H1 (cell line): ENCODE data around the gene PID1. TPM values are rescaled to one million over a fixed set of nuclear protein-coding genes. Genes with fewer than 3 reads are reported as not detected.

Experiments
- CTCF ChIA-PET: fragments of 300-600 bp; sonication (Branson Sonifier 250); formaldehyde crosslinking; loops from one replicate; lab custom pipeline; 2021; ENCODE audit not compliant: partially characterized antibody; lab: Charles Lee
- POLR2A ChIA-PET: fragments of 300-600 bp; sonication (Branson Sonifier 250); formaldehyde crosslinking; loops from one replicate; lab custom pipeline; 2021; ENCODE audit warnings: inconsistent platforms; ENCODE audit not compliant: partially characterized antibody; lab: Charles Lee
- DNase-seq, 2 experiments: peaks; one replicate each; pipeline versions ENCODE4 v3.0.0 to v3.0.0-alpha.2; 2010 to 2022; ENCODE audit warnings: low spot score in 2 of 2, low read depth in 1 of 2, mixed read lengths in 1 of 2
- FAIRE-seq: peaks from 2 replicates; lab custom pipeline; 2011; peaks lifted over from hg19 to GRCh38; lab: Jason Lieb, UNC
- H2AFZ ChIP-seq: 2 replicates; pipeline ENCODE4 v1.8.1; 2012; ENCODE audit warnings: low read length, inconsistent platforms
- H2AK5ac ChIP-seq: 2 replicates; pipeline ENCODE4 v1.6.1; 2013; ENCODE audit warnings: low read depth, low read length
- H2BK120ac ChIP-seq: replicated peaks from 2 replicates; pipeline ENCODE3; 2013; ENCODE audit warnings: low read depth, low read length, inconsistent platforms
- H2BK12ac ChIP-seq: 2 replicates; pipeline ENCODE4 v1.6.1; 2013; ENCODE audit warnings: low read depth, low read length
- H2BK15ac ChIP-seq: 2 replicates; pipeline ENCODE4 v1.6.1; 2013; ENCODE audit warnings: low read length
- H2BK20ac ChIP-seq: 2 replicates; pipeline ENCODE4 v1.6.1; 2013; ENCODE audit warnings: low read length
- H2BK5ac ChIP-seq: 2 replicates; pipeline ENCODE4 v1.6.1; 2013; ENCODE audit warnings: low read depth, low read length
- H3K14ac ChIP-seq: 2 replicates; pipeline ENCODE4 v1.6.1; 2013; ENCODE audit warnings: inconsistent platforms; ENCODE audit not compliant: insufficient read length
- H3K18ac ChIP-seq: 2 replicates; pipeline ENCODE4 v1.6.1; 2013; ENCODE audit warnings: low read length; ENCODE audit errors: extremely low read depth
- H3K23ac ChIP-seq: 2 replicates; pipeline ENCODE4 v1.6.1; 2013; ENCODE audit warnings: inconsistent platforms; ENCODE audit not compliant: insufficient read length
- H3K23me2 ChIP-seq: 2 replicates; pipeline ENCODE4 v1.6.1; 2013; ENCODE audit warnings: low read depth, low read length
- H3K27ac ChIP-seq: 2 replicates; pipeline ENCODE4 v1.6.1; 2011; ENCODE audit warnings: low read depth, low read length, inconsistent platforms
- H3K27me3 ChIP-seq, 4 experiments: replicated peaks in 1 of 4; 1 replicate in 1 of 4; 2 replicates in 3 of 4; pipeline versions ENCODE4 v1.6.1 to v1.8.1; 2011 to 2013; ENCODE audit warnings: low read length in 3 of 4, mild to moderate bottlenecking in 3 of 4, inconsistent platforms in 2 of 4, mixed read lengths in 2 of 4, moderate library complexity in 1 of 4; ENCODE audit not compliant: control insufficient read depth in 3 of 4, insufficient read depth in 3 of 4; ENCODE audit errors: extremely low read depth in 1 of 4
- H3K36me3 ChIP-seq, 4 experiments: 2 replicates each; pipeline versions ENCODE4 v1.6.1 to v1.8.1; 2011 to 2013; ENCODE audit warnings: mild to moderate bottlenecking in 4 of 4, low read length in 3 of 4, moderate library complexity in 2 of 4, control low read depth in 1 of 4, inconsistent platforms in 1 of 4; ENCODE audit not compliant: insufficient read depth in 4 of 4, control insufficient read depth in 2 of 4
- H3K4ac ChIP-seq: replicated peaks from 2 replicates; pipeline ENCODE3; 2013; ENCODE audit warnings: low read length, low read depth, mixed read lengths, inconsistent platforms; ENCODE audit not compliant: insufficient read length
- H3K4me1 ChIP-seq, 4 experiments: replicated peaks in 1 of 4; 1 replicate in 1 of 4; 2 replicates in 3 of 4; pipeline versions ENCODE4 v1.6.1 to v1.8.1; 2011 to 2013; ENCODE audit warnings: low read length in 3 of 4, inconsistent platforms in 2 of 4, mixed read lengths in 1 of 4; ENCODE audit not compliant: insufficient read depth in 4 of 4, control insufficient read depth in 3 of 4
- H3K4me2 ChIP-seq, 2 experiments: 2 replicates each; pipeline versions ENCODE4 v1.6.1 to v1.8.1; 2011 to 2013; ENCODE audit warnings: low read depth in 2 of 2, low read length in 2 of 2, control low read depth in 1 of 2, inconsistent platforms in 1 of 2, mild to moderate bottlenecking in 1 of 2; ENCODE audit not compliant: insufficient read depth in 1 of 2
- H3K4me3 ChIP-seq, 4 experiments: fragments of 200-600, 300-600 bp in 1 of 4; sonication (generic), shearing (Covaris generic), sonication (Bioruptor Twin) in 1 of 4; 2 replicates each; pipeline versions ENCODE4 v1.5.1 to v1.8.1; 2011 to 2016; ENCODE audit warnings: low read length in 4 of 4, low read depth in 3 of 4, control low read depth in 2 of 4, inconsistent platforms in 2 of 4, mild to moderate bottlenecking in 2 of 4, mixed read lengths in 1 of 4, moderate library complexity in 1 of 4; ENCODE audit not compliant: insufficient read depth in 2 of 4; ENCODE audit errors: extremely low read depth in 1 of 4
- H3K56ac ChIP-seq: replicated peaks from 2 replicates; pipeline ENCODE3; 2013; ENCODE audit warnings: low read depth, mild to moderate bottlenecking, mixed read lengths, low read length, inconsistent platforms; ENCODE audit not compliant: insufficient read length
- H3K79me1 ChIP-seq: 2 replicates; pipeline ENCODE4 v1.6.1; 2013; ENCODE audit warnings: low read depth, low read length, control low read depth
- H3K79me2 ChIP-seq, 2 experiments: 2 replicates each; pipeline versions ENCODE4 v1.6.1 to v1.8.1; 2012 to 2013; ENCODE audit warnings: low read length in 2 of 2, mild to moderate bottlenecking in 2 of 2, inconsistent platforms in 1 of 2; ENCODE audit not compliant: insufficient read depth in 2 of 2, control insufficient read depth in 1 of 2
- H3K9ac ChIP-seq, 4 experiments: replicated peaks in 1 of 4; 1 replicate in 1 of 4; 2 replicates in 3 of 4; pipeline versions ENCODE4 v1.6.1 to v1.8.1; 2011 to 2013; ENCODE audit warnings: low read depth in 3 of 4, low read length in 3 of 4, control low read depth in 2 of 4, mild to moderate bottlenecking in 2 of 4, moderate library complexity in 2 of 4, inconsistent platforms in 1 of 4; ENCODE audit errors: extremely low read depth in 1 of 4
- H3K9me3 ChIP-seq, 2 experiments: 2 replicates each; pipeline versions ENCODE4 v1.6.1 to v1.8.1; 2012 to 2013; ENCODE audit warnings: mild to moderate bottlenecking in 2 of 2, moderate library complexity in 2 of 2, control low read depth in 1 of 2, inconsistent platforms in 1 of 2, low read depth in 1 of 2, low read length in 1 of 2, mixed read lengths in 1 of 2; ENCODE audit not compliant: insufficient read depth in 2 of 2
- H4K20me1 ChIP-seq, 2 experiments: replicated peaks in 1 of 2; 2 replicates each; pipeline versions ENCODE3 to v1.8.1; 2011 to 2013; ENCODE audit warnings: inconsistent platforms in 2 of 2, low read length in 2 of 2, mild to moderate bottlenecking in 1 of 2; ENCODE audit not compliant: insufficient read depth in 2 of 2, control insufficient read depth in 1 of 2
- H4K5ac ChIP-seq: 2 replicates; pipeline ENCODE4 v1.6.1; 2013; ENCODE audit warnings: low read length, low read depth, mixed read lengths, inconsistent platforms; ENCODE audit not compliant: insufficient read length
- H4K8ac ChIP-seq: 2 replicates; pipeline ENCODE4 v1.8.0; 2013; ENCODE audit warnings: mild to moderate bottlenecking, moderate library complexity, low read length, inconsistent platforms; ENCODE audit not compliant: insufficient read depth; ENCODE audit errors: extremely low read depth
- H4K91ac ChIP-seq: replicated peaks from 2 replicates; pipeline ENCODE3; 2013; ENCODE audit warnings: low read length, mixed read lengths, inconsistent platforms; ENCODE audit not compliant: insufficient read length
- CBX8 ChIP-seq: fragments of 300-800, 300-1000 bp; sonication (generic); IDR thresholded peaks from 2 replicates; pipeline ENCODE4 v1.7.1; 2016; ENCODE audit warnings: low read depth, low read length, borderline replicate concordance
- MAFK ChIP-seq: IDR thresholded peaks from 2 replicates; pipeline ENCODE4 v1.6.1; 2012; ENCODE audit warnings: low read depth, mild to moderate bottlenecking, improper control_type of control experiment, low read length
- RFX5 ChIP-seq: IDR thresholded peaks from 2 replicates; pipeline ENCODE4 v1.6.1; 2011; ENCODE audit warnings: low read depth, low read length, improper control_type of control experiment, borderline replicate concordance
- TEAD4 ChIP-seq: IDR thresholded peaks from 2 replicates; pipeline ENCODE4 v1.6.1; 2012; ENCODE audit warnings: low read depth, low read length, inconsistent platforms, mixed read lengths
- polyA plus RNA-seq, 7 experiments: library from polyadenylated mRNA; depleted of rRNA in 3 of 7; stranded (reverse) in 5 of 7; unstranded in 2 of 7; fragments of >200 nt in 5 of 7; fragments of 200-250 nt in 2 of 7; gene quantifications; 1 replicate in 5 of 7; 2 replicates in 1 of 7; 4 replicates in 1 of 7; pipeline versions ENCODE4 v1.2.1 to v1.2.3, GENCODE V29; 2011 to 2013; ENCODE audit warnings: missing spikeins in 2 of 7, mixed read lengths in 2 of 7
- total RNA-seq: library from RNA; stranded (reverse); fragmentation: NEBNext Ultra II Directional; extraction: Animal tissue kit (Norgen Biotek cat#: 25700); gene quantifications from 2 replicates; pipeline ENCODE4 v1.2.1, GENCODE V29; 2021
- TF ChIP-seq, protein P1 (sequence below): IDR thresholded peaks from 2 replicates; pipeline ENCODE4 v1.6.1; 2011; ENCODE audit warnings: low read depth, mild to moderate bottlenecking, low read length; ENCODE audit not compliant: insufficient read depth
- TF ChIP-seq, protein P2 (sequence below), 3 experiments: IDR thresholded peaks; 1 replicate in 2 of 3; 2 replicates in 1 of 3; pipeline versions ENCODE4 v1.5.1 to v1.6.1; 2011; ENCODE audit warnings: low read length in 3 of 3, mild to moderate bottlenecking in 3 of 3, inconsistent platforms in 2 of 3, low read depth in 1 of 3, moderate library complexity in 1 of 3; ENCODE audit not compliant: insufficient read depth in 1 of 3; ENCODE audit errors: control extremely low read depth in 1 of 3

PID1 gene
- total and polyA plus RNA-seq, 2 of the 8 experiments (the other 6 are each of a cell fraction or from before 2014, with no cell fraction given), result 1.5 to 3.3 TPM

DNA sequence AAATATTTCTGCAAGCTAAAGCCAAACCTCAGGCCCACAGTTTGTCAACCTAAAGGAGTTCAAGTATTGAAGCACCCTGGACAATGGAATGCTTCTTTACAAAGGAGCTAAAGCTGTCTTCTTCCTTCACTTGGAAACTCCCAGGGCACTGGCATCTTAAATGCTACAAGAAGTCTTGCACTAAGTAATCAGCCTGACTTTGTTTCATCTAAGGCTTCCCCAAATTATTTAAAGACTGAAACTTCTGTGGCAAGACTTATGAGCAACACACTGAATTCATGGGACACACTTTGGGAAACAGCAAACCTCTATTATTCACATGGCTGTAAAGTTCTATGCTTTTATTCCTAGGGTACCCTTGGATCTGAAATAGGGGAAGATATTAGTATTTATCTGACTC lies 14.7 kb downstream of the PID1 start:
- Histone ChIP-seq H2AFZ (no peak overlapping the region), H3K79me1 (no peaks in the 10 kb centered on the region), H3K14ac (no peak overlapping the region), H2BK12ac (no peak overlapping the region), H2BK120ac (no peak overlapping the region), H2BK20ac (no peak overlapping the region), H4K91ac (no peak overlapping the region), H2AK5ac (no peak overlapping the region), H3K4me2 (no peak overlapping the region), H3K27ac (no peak overlapping the region), H4K8ac (no peak overlapping the region), H2BK15ac (no peak overlapping the region), H3K9me3 (no peaks in the 10 kb centered on the region), H3K4ac (no peak overlapping the region)
- POLR2A ChIA-PET, result interaction anchor here (1.6 kb wide), 1 partner anchor 11 kb away, joined by 3 read pairs; no protein-coding TSS in a partner anchor
- TF ChIP-seq CBX8 (no peak), RFX5 (no peak), TEAD4 (no peak), MAFK (no peak)
- TF ChIP-seq, protein P1, sequence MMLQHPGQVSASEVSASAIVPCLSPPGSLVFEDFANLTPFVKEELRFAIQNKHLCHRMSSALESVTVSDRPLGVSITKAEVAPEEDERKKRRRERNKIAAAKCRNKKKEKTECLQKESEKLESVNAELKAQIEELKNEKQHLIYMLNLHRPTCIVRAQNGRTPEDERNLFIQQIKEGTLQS, result no peak
- TF ChIP-seq, protein P2, sequence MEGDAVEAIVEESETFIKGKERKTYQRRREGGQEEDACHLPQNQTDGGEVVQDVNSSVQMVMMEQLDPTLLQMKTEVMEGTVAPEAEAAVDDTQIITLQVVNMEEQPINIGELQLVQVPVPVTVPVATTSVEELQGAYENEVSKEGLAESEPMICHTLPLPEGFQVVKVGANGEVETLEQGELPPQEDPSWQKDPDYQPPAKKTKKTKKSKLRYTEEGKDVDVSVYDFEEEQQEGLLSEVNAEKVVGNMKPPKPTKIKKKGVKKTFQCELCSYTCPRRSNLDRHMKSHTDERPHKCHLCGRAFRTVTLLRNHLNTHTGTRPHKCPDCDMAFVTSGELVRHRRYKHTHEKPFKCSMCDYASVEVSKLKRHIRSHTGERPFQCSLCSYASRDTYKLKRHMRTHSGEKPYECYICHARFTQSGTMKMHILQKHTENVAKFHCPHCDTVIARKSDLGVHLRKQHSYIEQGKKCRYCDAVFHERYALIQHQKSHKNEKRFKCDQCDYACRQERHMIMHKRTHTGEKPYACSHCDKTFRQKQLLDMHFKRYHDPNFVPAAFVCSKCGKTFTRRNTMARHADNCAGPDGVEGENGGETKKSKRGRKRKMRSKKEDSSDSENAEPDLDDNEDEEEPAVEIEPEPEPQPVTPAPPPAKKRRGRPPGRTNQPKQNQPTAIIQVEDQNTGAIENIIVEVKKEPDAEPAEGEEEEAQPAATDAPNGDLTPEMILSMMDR (IDR thresholded peaks at IDR 0.05; ENCODE audit: control extremely low read depth in 1 of 3, insufficient read depth in 1 of 3, low read depth in 1 of 3, low read length in 3 of 3), result no peak
- TF ChIP-seq, all 59 proteins: peak for 0
- no peak for FAIRE-seq
- H3K23ac ChIP-seq, result no peak overlapping the region
- H3K56ac ChIP-seq, result no peak overlapping the region
- H3K79me2 ChIP-seq, result no peaks in the 10 kb centered on the region
- no peak for DNase-seq
- CTCF ChIA-PET, result interaction anchor here (0.9 to 1.2 kb wide), 2 partner anchors 11 to 19 kb away, joined by 3 read pairs; no protein-coding TSS in a partner anchor
- H4K5ac ChIP-seq, result no peak overlapping the region
- no peaks in the 10 kb centered on the region for H3K23me2 ChIP-seq
- no peak overlapping the region for H2BK5ac ChIP-seq
- H3K27me3 ChIP-seq, result no peaks in the 10 kb centered on the region
- no peak overlapping the region for H3K9ac ChIP-seq
- H3K18ac ChIP-seq, result no peak overlapping the region
- H3K36me3 ChIP-seq, result no peaks in the 10 kb centered on the region
- no peaks in the 10 kb centered on the region for H4K20me1 ChIP-seq
- peaks cover 0 to 3% (median 1%) of the 10 kb centered on the region in 4 experiments; a peak in 4 of 7 replicates for H3K4me1 ChIP-seq
- no peak overlapping the region for H3K4me3 ChIP-seq
